Heart right ventricle (tissue), 16 donors: ENCODE measurements around the gene STAT4. TPM values are rescaled to one million over a fixed set of nuclear protein-coding genes. Genes with fewer than 3 reads are reported as not detected.

Experiments
- ATAC-seq, 8 donors: fragments of 200-7000 bp; cut with Tn5 transposase; one replicate each; pipeline ENCODE4 v1.9.1; 2020; ENCODE audit warnings: mild to moderate bottlenecking in 8 of 8, moderate library complexity in 8 of 8, moderate number of reproducible peaks in 1 of 8
- DNase-seq, 2 donors: peaks; one replicate each; pipeline ENCODE4 v3.0.0-alpha.2; 2020
- H3K27ac ChIP-seq, 10 donors: fragments of 200-600 bp; sonication (generic) in 2 of 10; one replicate each; pipeline versions ENCODE4 v1.5.0 to v1.8.0; 2020 to 2022; ENCODE audit warnings: mild to moderate bottlenecking in 3 of 10
- H3K27me3 ChIP-seq, 7 donors: fragments of 200-600 bp; one replicate each; pipeline ENCODE4 v1.8.0; 2021 to 2022; ENCODE audit warnings: mild to moderate bottlenecking in 2 of 7
- H3K36me3 ChIP-seq, 9 donors: fragments of 200-600 bp; sonication (generic) in 1 of 9; one replicate each; pipeline versions ENCODE4 v1.5.0 to v1.8.0; 2020 to 2022; ENCODE audit warnings: mild to moderate bottlenecking in 2 of 9
- H3K4me1 ChIP-seq, 9 donors: fragments of 200-600 bp; sonication (generic) in 1 of 9; one replicate each; pipeline versions ENCODE4 v1.5.0 to v1.8.0; 2020 to 2022; ENCODE audit warnings: mild to moderate bottlenecking in 4 of 9
- H3K4me3 ChIP-seq, 10 donors: fragments of 200-600 bp; sonication (generic) in 2 of 10; one replicate each; pipeline versions ENCODE4 v1.5.0 to v1.8.0; 2020 to 2022; ENCODE audit warnings: mild to moderate bottlenecking in 7 of 10, moderate library complexity in 2 of 10
- H3K9me3 ChIP-seq, 11 donors: fragments of 200-600 bp in 10 of 11; sonication (generic) in 2 of 11; one replicate each; pipeline versions ENCODE4 v1.5.0 to v1.8.0; 2013 to 2022; ENCODE audit warnings: mild to moderate bottlenecking in 2 of 11, control low read depth in 1 of 11, moderate library complexity in 1 of 11
- WGBS, 2 donors: extraction: QIAGEN DNeasy Blood & Tissue Kit; methylation state at CpG; one replicate each; pipeline ENCODE4 v1.1.7; 2013; ENCODE audit warnings: inconsistent platforms in 1 of 2; 5-methylcytosine and 5-hydroxymethylcytosine counted together
- intact Hi-C, 10 donors: fragments of 100-400 bp; cut with DNase I; formaldehyde crosslinking; loops; one replicate each; pipeline versions ENCODE4 v1.11.1 to v1.14.2; 2022
- polyA plus RNA-seq, 2 donors: library from polyadenylated mRNA; stranded (reverse); fragments of 200-250 nt; gene quantifications; one replicate each; pipeline ENCODE4 v1.2.3, GENCODE V29; 2013
- total RNA-seq, 10 donors: library from RNA; stranded (reverse); fragmentation: NEBNext Ultra II Directional in 3 of 10; extraction: Animal tissue kit (Norgen Biotek cat#: 25700) in 3 of 10; gene quantifications; one replicate each; pipeline versions ENCODE4 v1.2.1 to v1.2.4, GENCODE V29; 2021 to 2023
- TF ChIP-seq, protein P1 (sequence below), 9 donors: fragments of 200-600 bp; sonication (generic) in 2 of 9; IDR thresholded peaks; one replicate each; pipeline versions ENCODE4 v1.5.0 to v1.8.0; 2021 to 2022; ENCODE audit warnings: antibody characterized with exemption in 9 of 9, mild to moderate bottlenecking in 5 of 9, moderate library complexity in 1 of 9
- donor health status: Arrhythmogenic right ventricular cardiomyopathy.
- donor health status: ischemic (EF 13 %, LVEDD 7.1; RV severe dilation, severe dysfunction).
- donor health status: healthy with polysubstance abuse.
- donor health status: DM: no; HTN: yes; CAD: no.
- donor health status: DM: no; HTN: no; CAD: no.
- donor health status: ischemic (EF 25% LVEDD 6.9; RV normal size, moderate dysfunction).
- donor health status: ischemic (EF 25% LVEDD 5.7; RV mildly dilated, moderate dysfunction).
- donor health status: healthy.
- donor health status: DM: yes; HTN: yes; CAD: no.
- donor health status: Ischemic cardiomyopathy.
- donor health status: ischemic (EF 35%, LVEDD 5.7; RV mildly dilated, moderate dysfunction).
- donor health status: nonischemic (EF 11% LVEDD 7.7; RV severe dilation, severe dysfunction).
- donor health status: DM: yes; HTN: yes; CAD: no.
- donor health status: PGD.
- donor health status: ischemic (EF 29% LVEDD 5.4; RV normal size, mild dysfunction).
- donor health status: nonischemic (EF 23%, LVEDD 6.1; RV moderate dilation, normal function).

Gene STAT4
- total and polyA plus RNA-seq, 12 donors = 0.52 to 9.4 (median 2.2) TPM

DNA sequence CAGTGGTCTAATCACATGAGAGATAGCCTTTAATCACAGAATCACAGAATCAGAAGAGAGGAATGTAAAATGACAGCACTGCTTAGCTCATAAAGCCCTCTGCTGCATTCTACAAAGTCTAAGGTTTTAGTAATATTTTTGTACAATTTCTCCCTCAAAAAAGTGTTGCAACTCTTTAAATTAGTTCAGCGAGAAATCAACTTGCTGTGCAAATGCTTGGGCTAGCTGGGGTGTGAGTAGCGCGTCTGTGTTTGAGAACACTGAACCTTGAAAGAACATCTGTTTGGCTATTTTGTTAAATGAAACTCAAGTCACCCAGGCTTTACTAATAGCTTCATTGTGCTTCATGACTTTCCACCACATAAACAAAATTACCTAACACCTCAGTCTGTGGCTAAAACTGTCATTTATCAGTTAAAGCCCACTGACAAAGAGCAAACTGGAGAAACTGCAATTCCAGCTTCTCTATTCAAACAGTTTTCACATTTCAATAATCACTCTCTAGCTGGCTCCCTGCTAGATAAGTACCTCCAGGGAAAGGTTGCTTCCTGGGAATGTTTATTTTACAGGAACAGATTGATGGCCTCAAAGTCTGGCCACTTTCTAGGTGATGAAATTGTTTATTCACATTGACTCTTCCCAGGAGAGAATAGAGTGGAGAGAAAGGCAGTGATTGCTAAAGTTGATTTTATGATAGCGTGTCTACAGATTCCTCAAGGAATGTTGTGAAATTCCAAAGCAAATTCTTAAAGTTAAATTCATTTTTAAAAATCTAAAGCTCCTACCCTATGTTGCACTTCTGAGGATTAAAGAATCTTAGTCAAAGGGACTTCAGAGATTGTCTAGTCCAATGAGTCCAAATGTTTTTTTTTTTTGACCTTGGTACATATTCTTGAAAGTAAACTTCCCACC, 100.8 kb downstream of the STAT4 start:
- 66 to 72% methylated on average over 4 of the region's 4 CpGs for WGBS, 2 donors
- ATAC-seq (peak in 6 of 8 donors; percentile 23 to 77 (median 72)), DNase-seq (no peak)
- Histone ChIP-seq H3K36me3 (no peaks in the 10 kb centered on the region), H3K4me1 (peaks cover 0 to 34% (median 0%) of the 10 kb centered on the region in 9 donors), H3K27me3 (no peaks in the 10 kb centered on the region), H3K9me3 (no peaks in the 10 kb centered on the region), H3K27ac (peak overlapping the region in 4 of 10 donors; percentile 16 to 35 (median 18)), H3K4me3 (no peak overlapping the region)
- TF ChIP-seq, protein P1, sequence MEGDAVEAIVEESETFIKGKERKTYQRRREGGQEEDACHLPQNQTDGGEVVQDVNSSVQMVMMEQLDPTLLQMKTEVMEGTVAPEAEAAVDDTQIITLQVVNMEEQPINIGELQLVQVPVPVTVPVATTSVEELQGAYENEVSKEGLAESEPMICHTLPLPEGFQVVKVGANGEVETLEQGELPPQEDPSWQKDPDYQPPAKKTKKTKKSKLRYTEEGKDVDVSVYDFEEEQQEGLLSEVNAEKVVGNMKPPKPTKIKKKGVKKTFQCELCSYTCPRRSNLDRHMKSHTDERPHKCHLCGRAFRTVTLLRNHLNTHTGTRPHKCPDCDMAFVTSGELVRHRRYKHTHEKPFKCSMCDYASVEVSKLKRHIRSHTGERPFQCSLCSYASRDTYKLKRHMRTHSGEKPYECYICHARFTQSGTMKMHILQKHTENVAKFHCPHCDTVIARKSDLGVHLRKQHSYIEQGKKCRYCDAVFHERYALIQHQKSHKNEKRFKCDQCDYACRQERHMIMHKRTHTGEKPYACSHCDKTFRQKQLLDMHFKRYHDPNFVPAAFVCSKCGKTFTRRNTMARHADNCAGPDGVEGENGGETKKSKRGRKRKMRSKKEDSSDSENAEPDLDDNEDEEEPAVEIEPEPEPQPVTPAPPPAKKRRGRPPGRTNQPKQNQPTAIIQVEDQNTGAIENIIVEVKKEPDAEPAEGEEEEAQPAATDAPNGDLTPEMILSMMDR (IDR thresholded peaks at IDR 0.05) = no peak
- intact Hi-C loops = loop anchor here in 9 of 10 donors (5.0 to 10.0 kb wide), 7 partner anchors 102 to 475 kb away; partner anchors contain the start of gene STAT4 (in 3 of the 9)

DNA sequence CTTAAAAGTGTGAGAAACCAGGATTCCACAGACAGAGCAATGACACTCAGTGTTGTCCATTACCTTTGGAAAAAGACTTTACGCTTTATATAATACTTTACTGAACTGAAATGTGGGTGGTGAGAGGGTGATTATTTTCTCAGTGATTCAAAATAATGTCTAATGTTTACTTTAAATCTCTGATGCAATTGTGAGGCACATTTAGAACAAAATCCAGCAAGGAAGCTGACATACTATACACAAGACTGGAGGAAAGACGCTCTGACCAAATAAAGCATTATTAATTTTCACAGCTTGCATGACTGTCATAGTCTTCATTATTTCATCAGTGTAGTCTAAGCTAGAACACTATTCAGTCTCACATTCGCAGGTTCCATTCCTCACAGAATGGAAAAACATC, 102.7 kb downstream of the STAT4 start:
- H3K27me3 ChIP-seq = no peaks in the 10 kb centered on the region
- no peak overlapping the region for H3K27ac ChIP-seq
- H3K36me3 ChIP-seq = no peaks in the 10 kb centered on the region
- DNase-seq = no peak
- no peak for ATAC-seq
- peaks cover 0 to 34% (median 0%) of the 10 kb centered on the region in 9 donors for H3K4me1 ChIP-seq
- intact Hi-C loops = no loop called here
- H3K4me3 ChIP-seq = no peak overlapping the region
- H3K9me3 ChIP-seq = peaks cover 0 to 8% (median 0%) of the 10 kb centered on the region in 11 donors
- TF ChIP-seq, protein P1 (IDR thresholded peaks at IDR 0.05) = no peak
- WGBS, 2 donors = 93 to 97% methylated on average over 3 of the region's 3 CpGs

DNA sequence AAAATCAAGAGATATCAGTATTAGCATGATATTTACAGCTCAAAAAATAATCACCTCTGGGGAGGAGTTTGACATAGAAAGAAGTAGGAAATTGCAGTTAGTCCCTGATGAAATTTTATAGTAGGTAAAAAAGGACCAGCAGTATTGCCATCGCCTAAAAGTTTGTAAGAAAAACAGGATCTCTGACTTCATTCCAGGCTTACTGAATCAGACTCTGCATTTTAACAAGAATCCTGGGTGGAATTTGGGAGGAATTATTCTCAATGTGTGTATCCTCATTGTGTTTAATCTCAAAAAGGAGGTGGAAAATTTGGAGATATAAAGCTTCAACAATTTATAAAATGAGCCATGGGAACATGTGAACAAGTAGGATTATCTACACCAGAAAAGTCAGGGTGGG, 105.7 kb downstream of the STAT4 start:
- no peak for ATAC-seq
- Histone ChIP-seq H3K4me1 (peaks cover 0 to 8% (median 0%) of the 10 kb centered on the region in 9 donors), H3K27ac (no peak overlapping the region), H3K4me3 (no peak overlapping the region), H3K27me3 (no peaks in the 10 kb centered on the region), H3K9me3 (peaks cover 0 to 8% (median 0%) of the 10 kb centered on the region in 11 donors), H3K36me3 (peaks cover 0 to 3% (median 0%) of the 10 kb centered on the region in 9 donors)
- no peak for DNase-seq
- intact Hi-C loops = no loop called here
- WGBS, 2 donors = 81 to 83% methylated on average over 1 of the region's 1 CpG
- TF ChIP-seq, protein P1 (IDR thresholded peaks at IDR 0.05) = no peak

DNA sequence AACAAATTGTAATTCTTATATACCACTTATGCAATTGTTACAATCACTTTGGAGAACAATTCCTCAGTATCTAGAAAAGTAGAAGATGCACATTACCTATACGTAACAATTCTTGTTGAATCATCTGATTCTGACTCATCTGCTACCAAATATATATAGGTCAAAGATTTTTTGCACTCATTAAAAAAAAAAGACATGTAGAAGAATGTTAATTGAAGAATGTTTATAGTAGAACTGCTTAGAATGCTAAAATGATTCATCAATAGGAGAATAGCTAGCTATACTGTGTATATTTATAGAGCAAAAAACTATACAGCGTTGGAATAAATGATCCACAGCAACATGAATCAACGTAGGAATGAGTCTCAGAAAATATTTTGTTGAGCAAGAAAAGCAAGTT, 107.4 kb downstream of the STAT4 start:
- intact Hi-C loops = no loop called here
- H3K4me3 ChIP-seq = no peak overlapping the region

More for the DNA sequence above, 107.4 kb downstream of the STAT4 start:
- H3K27me3 ChIP-seq = no peaks in the 10 kb centered on the region
- H3K36me3 ChIP-seq = peaks cover 0 to 8% (median 0%) of the 10 kb centered on the region in 9 donors
- peaks cover 0 to 9% (median 0%) of the 10 kb centered on the region in 9 donors for H3K4me1 ChIP-seq
- 93% methylated on average over 3 of the region's 3 CpGs for WGBS, 2 donors
- no peak overlapping the region for H3K27ac ChIP-seq
- no peak for DNase-seq
- TF ChIP-seq, protein P1 (IDR thresholded peaks at IDR 0.05) = no peak
- no peak for ATAC-seq
- H3K9me3 ChIP-seq = peaks cover 0 to 8% (median 0%) of the 10 kb centered on the region in 11 donors
